ENCODE measurements around the gene AP3S1. TPM values are rescaled to one million over a fixed set of nuclear protein-coding genes. Genes with fewer than 3 reads are reported as not detected.

The AP3S1 gene
- total and polyA plus RNA-seq, 2 of the 13 experiments (the other 11 are each of a cell fraction or from before 2014, with no cell fraction given), result 50.5 to 85.9 TPM

- TF ChIP-seq ZGPAT (CRISPR knock-in tag; IDR thresholded peaks at IDR 0.05) (0 out of 2 replicates have a peak, but pooled peaks have one; percentile 19), ATF1 (CRISPR knock-in tag; IDR thresholded peaks at IDR 0.05) (peak; percentile 25; the same call in 1 of the 2 replicates), ZNF549 (CRISPR knock-in tag; IDR thresholded peaks at IDR 0.05) (no peak), ZNF362 (CRISPR knock-in tag; IDR thresholded peaks at IDR 0.05; ENCODE audit: borderline replicate concordance) (peak; percentile 77; the same call in 1 of the 2 replicates), MED1 (CRISPR knock-in tag; IDR thresholded peaks at IDR 0.05) (0 out of 2 replicates have a peak, but pooled peaks have one; percentile 12), MAFK (conservative IDR thresholded peaks at IDR 0.05 in 1 of 2, IDR thresholded peaks at IDR 0.05 in 1 of 2; ENCODE audit: low read length in 2 of 2) (peak; percentile 70 to 75), CREB1 (IDR thresholded peaks at IDR 0.05) (no peak), CREB1 (CRISPR knock-in tag; IDR thresholded peaks at IDR 0.05) (peak; percentile 49), ZBED4 (CRISPR knock-in tag; IDR thresholded peaks at IDR 0.05; ENCODE audit: borderline replicate concordance) (no peak), THRA (CRISPR knock-in tag; IDR thresholded peaks at IDR 0.05; ENCODE audit: borderline replicate concordance) (0 out of 2 replicates have a peak, but pooled peaks have one; percentile 31), CENPT (CRISPR knock-in tag; IDR thresholded peaks at IDR 0.05; ENCODE audit: low read depth) (no peak), MTF2 (CRISPR knock-in tag; IDR thresholded peaks at IDR 0.05; ENCODE audit: borderline replicate concordance) (no peak), CTCF (CRISPR knock-in tag; IDR thresholded peaks at IDR 0.05) (peak; percentile 75), NR2F6 (IDR thresholded peaks at IDR 0.05) (no peak), NR2F6 (CRISPR knock-in tag; IDR thresholded peaks at IDR 0.05) (no peak), FOSL2 (CRISPR knock-in tag; IDR thresholded peaks at IDR 0.05) (peak; percentile 45; the same call in 1 of the 2 replicates), FOXA3 (CRISPR knock-in tag; IDR thresholded peaks at IDR 0.05) (peak; percentile 79), STAG1 (CRISPR knock-in tag; IDR thresholded peaks at IDR 0.05) (peak; percentile 68), ZNF629 (CRISPR knock-in tag; conservative IDR thresholded peaks at IDR 0.05) (0 out of 2 replicates have a peak, but pooled peaks have one; percentile 33), ZNF282 (IDR thresholded peaks at IDR 0.05; ENCODE audit: partially characterized antibody) (no peak), RAD21 (CRISPR knock-in tag; IDR thresholded peaks at IDR 0.05) (peak; percentile 46; the same call in 1 of the 2 replicates), MIXL1 (CRISPR knock-in tag; IDR thresholded peaks at IDR 0.05) (peak; percentile 60; the same call in 1 of the 2 replicates)
These were observed 10.5 kb upstream of the AP3S1 start (continued) for GRCh38 chr5:115831163-115831768.

Data from HepG2 (cell line).